Upper lobe of left lung (tissue), 4 donors: ENCODE measurements around the gene CRKL.

Source experiments
- CTCF ChIP-seq, 6 experiments: fragments of 450-650 bp in 4 of 6; fragments of 200-600 bp in 2 of 6; sonication (generic) in 2 of 6; IDR thresholded peaks; one replicate each; pipeline ENCODE4 v1.5.1; 2016 to 2019; ENCODE audit warnings: antibody characterized with exemption in 6 of 6
- EP300 ChIP-seq, 4 donors: sonication (generic); formaldehyde crosslinking; IDR thresholded peaks; one replicate each; pipeline ENCODE4 v1.5.1; 2017; ENCODE audit warnings: antibody characterized with exemption in 4 of 4, control low read depth in 2 of 4
- POLR2A ChIP-seq, 4 donors: fragments of 450-650 bp; IDR thresholded peaks; one replicate each; pipeline ENCODE4 v1.5.1; 2016 to 2017; ENCODE audit warnings: antibody characterized with exemption in 4 of 4, mild to moderate bottlenecking in 2 of 4
- POLR2AphosphoS5 ChIP-seq, 2 donors: sonication (generic); formaldehyde crosslinking; IDR thresholded peaks; one replicate each; pipeline ENCODE4 v1.5.1; 2017; ENCODE audit warnings: antibody characterized with exemption in 2 of 2

- TF ChIP-seq CTCF (IDR thresholded peaks at IDR 0.05) (no peak), POLR2AphosphoS5 (IDR thresholded peaks at IDR 0.05) (no peak), EP300 (IDR thresholded peaks at IDR 0.05) (no peak), POLR2A (IDR thresholded peaks at IDR 0.05) (no peak)
These were observed 48.9 kb upstream of the CRKL start for GRCh38 chr22:20868025-20868962.
